Measurements from ENCODE around the gene ZNF326. TPM values are rescaled to one million over a fixed set of nuclear protein-coding genes. Genes with fewer than 3 reads are reported as not detected.

ZNF326 gene
- total RNA-seq, 2 donors from 2014 or later: 10.6 to 16.5 TPM

DNA sequence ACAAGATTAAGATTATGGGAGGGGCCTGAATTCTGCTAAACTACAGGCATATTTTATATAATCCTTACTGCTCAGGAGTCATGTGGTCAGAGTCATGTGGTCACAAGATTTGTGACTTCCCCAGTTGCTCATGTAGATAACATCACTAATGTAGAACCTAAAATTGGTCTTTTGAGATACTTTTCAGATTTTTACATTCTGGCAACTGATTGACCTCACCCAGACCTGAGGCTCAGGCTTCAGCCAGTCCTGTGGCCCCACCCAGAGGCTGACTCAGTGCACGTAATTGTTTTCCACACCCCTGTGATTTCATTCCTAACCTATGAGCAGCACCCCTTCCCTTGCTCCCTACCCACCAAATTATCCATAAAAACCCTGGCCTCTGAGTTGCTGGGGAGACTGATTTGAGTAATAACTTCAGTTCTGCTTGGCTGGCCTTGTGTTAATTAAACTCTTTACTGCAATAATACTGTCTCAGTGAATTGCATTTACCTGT lies 41.7 kb upstream of the ZNF326 start:
- no peaks in the 10 kb centered on the region for H3K27me3 ChIP-seq (replicated peaks; ENCODE audit: insufficient read depth)
- no peak for DNase-seq (ENCODE audit: low spot score)
- intact Hi-C loops (cut with DNase I): no loop called here
- no peaks in the 10 kb centered on the region for H3K36me3 ChIP-seq
- no peak for TF ChIP-seq POLR2A (IDR thresholded peaks at IDR 0.05)
- TF ChIP-seq CTCF (IDR thresholded peaks at IDR 0.05): no peak
- no peak for TF ChIP-seq POLR2AphosphoS5 (IDR thresholded peaks at IDR 0.05)
- no peaks in the 10 kb centered on the region for H3K9me3 ChIP-seq
- no peaks in the 10 kb centered on the region for H3K4me1 ChIP-seq (replicated peaks)
- no peak overlapping the region for H3K4me3 ChIP-seq
- WGBS: 53% methylated on average over 1 of the region's 1 CpG
- no peak overlapping the region for H3K27ac ChIP-seq

DNA sequence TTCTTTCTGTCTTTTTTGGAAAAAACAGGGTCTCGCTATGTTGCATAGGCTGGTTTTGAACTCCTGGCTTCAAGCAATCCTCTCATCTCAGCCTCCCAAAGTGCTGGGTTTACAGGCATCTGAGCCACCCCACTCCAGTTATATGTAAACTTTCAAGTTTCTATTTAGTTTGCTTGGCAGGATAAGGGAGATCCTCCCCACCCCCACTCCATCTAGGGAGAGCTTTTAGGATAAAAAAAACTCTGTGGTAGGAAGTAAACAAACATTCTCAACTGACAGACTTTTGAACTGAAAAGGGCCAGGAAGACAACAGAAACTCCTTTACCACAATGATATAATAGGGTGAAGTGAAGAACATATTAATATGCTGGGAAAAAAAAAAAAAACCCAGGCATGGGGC lies 41.0 kb upstream of the ZNF326 start:
- no peak for TF ChIP-seq POLR2AphosphoS5 (IDR thresholded peaks at IDR 0.05)
- no peak for TF ChIP-seq CTCF (IDR thresholded peaks at IDR 0.05)
- TF ChIP-seq POLR2A (IDR thresholded peaks at IDR 0.05): no peak
- H3K36me3 ChIP-seq: no peaks in the 10 kb centered on the region
- H3K27ac ChIP-seq: no peak overlapping the region
- no peaks in the 10 kb centered on the region for H3K9me3 ChIP-seq
- DNase-seq (ENCODE audit: low spot score): no peak
- no peaks in the 10 kb centered on the region for H3K27me3 ChIP-seq (replicated peaks; ENCODE audit: insufficient read depth)
- no peaks in the 10 kb centered on the region for H3K4me1 ChIP-seq (replicated peaks)
- H3K4me3 ChIP-seq: no peak overlapping the region
- 92% methylated on average over 1 of the region's 1 CpG for WGBS
- intact Hi-C loops (cut with DNase I): no loop called here

DNA sequence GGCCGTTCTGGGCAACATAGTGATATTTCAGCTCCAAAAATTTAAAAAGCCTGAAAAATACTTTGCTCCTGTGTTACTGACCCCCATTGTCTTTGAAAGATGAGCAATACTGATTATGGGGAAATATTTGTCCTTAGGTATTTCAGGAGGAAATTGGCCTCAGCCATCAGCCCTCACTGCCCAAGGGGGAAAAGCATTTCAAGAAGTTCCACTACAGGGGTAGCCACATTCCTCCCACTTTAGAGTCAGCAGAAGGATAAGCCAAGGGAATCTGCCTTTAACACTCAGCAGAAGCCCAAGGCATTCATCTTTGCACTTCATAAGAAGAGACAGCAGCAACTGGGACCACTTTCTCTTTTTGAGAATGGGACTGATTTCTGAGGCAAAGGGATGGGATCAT lies 40.5 kb upstream of the ZNF326 start:
- H3K9me3 ChIP-seq: no peaks in the 10 kb centered on the region
- no peak for DNase-seq (ENCODE audit: low spot score)
- H3K4me1 ChIP-seq (replicated peaks): no peaks in the 10 kb centered on the region
- intact Hi-C loops (cut with DNase I): no loop called here
- TF ChIP-seq CTCF (IDR thresholded peaks at IDR 0.05): no peak
- no peak for TF ChIP-seq POLR2AphosphoS5 (IDR thresholded peaks at IDR 0.05)
- TF ChIP-seq POLR2A (IDR thresholded peaks at IDR 0.05): no peak
- no peak overlapping the region for H3K4me3 ChIP-seq
- H3K36me3 ChIP-seq: no peaks in the 10 kb centered on the region
- 90% methylated on average over 1 of the region's 1 CpG for WGBS
- no peak overlapping the region for H3K27ac ChIP-seq
- H3K27me3 ChIP-seq (replicated peaks; ENCODE audit: insufficient read depth): no peaks in the 10 kb centered on the region

DNA sequence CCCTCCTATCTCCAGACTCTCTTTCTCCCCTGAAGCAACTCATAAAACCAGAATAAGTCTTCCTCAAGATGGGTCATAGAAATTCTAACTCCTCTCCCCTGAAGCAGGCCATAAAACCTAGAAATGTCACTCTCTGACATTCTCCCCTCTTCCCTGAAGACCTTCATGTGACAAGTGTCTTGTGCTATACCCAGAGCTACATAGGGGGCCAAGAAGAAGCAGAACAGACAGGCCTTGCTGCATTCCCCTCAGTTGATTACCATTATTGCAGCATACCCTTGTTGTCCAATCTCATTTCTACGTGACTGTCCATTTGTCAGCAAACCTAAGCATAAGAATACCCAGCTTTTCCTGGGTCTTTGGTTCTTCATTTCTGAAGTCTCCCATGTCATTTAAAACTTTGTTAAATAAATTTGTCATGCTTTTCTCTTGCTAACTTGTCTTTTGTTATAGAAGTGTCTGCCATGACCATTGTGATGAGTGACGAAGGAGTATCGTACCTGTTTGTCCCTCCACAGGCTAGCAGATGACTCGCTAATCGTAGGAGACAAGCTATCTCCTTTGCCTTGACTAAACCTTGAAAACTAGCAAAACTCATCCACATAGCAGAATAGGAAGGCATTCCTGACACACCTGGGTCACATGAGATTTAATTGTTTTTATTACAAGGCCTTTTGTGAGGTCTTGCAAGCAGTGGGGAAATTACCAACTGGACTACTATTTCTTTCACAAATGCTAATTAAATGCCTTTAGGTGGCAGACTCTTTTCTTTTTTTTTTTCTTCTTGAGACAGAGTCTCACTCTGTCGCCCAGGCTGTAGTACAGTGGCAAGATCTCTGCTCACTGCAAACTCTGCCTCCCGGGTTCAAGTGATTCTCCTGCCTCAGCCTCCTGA lies 39.4 kb upstream of the ZNF326 start:
- Histone ChIP-seq H3K36me3 (no peaks in the 10 kb centered on the region), H3K9me3 (no peaks in the 10 kb centered on the region), H3K27me3 (replicated peaks; ENCODE audit: insufficient read depth) (no peaks in the 10 kb centered on the region), H3K27ac (no peak overlapping the region), H3K4me1 (replicated peaks) (no peaks in the 10 kb centered on the region), H3K4me3 (no peak overlapping the region)
- no peak for TF ChIP-seq CTCF (IDR thresholded peaks at IDR 0.05)
- TF ChIP-seq POLR2A (IDR thresholded peaks at IDR 0.05): no peak
- TF ChIP-seq POLR2AphosphoS5 (IDR thresholded peaks at IDR 0.05): no peak
- DNase-seq (ENCODE audit: low spot score): no peak
- intact Hi-C loops (cut with DNase I): no loop called here
- 94% methylated on average over 7 of the region's 7 CpGs for WGBS

GRCh38 chr1:89957107-89957506 lies 37.8 kb upstream of the ZNF326 start:
- Histone ChIP-seq H3K36me3 (no peaks in the 10 kb centered on the region), H3K9me3 (no peaks in the 10 kb centered on the region), H3K27ac (no peak overlapping the region), H3K4me3 (no peak overlapping the region), H3K27me3 (replicated peaks; ENCODE audit: insufficient read depth) (no peaks in the 10 kb centered on the region), H3K4me1 (replicated peaks) (no peaks in the 10 kb centered on the region)
- no peak for DNase-seq (ENCODE audit: low spot score)
- intact Hi-C loops (cut with DNase I): no loop called here
- TF ChIP-seq POLR2A (IDR thresholded peaks at IDR 0.05) (no peak), CTCF (IDR thresholded peaks at IDR 0.05) (no peak), POLR2AphosphoS5 (IDR thresholded peaks at IDR 0.05) (no peak)
- 17% methylated on average over 1 of the region's 1 CpG for WGBS

All from prostate gland (tissue), 2 donors.